AG09309 (cell line): ENCODE measurements around the gene BTBD2.

Source experiments
- DNase-seq: peaks from one replicate; pipeline ENCODE4 v3.0.0-alpha.2; 2010; ENCODE audit warnings: low read depth
- H3K4me3 ChIP-seq: 2 replicates; pipeline ENCODE4 v1.5.1; 2011; ENCODE audit warnings: mild to moderate bottlenecking, low read depth, low read length, moderate library complexity; ENCODE audit not compliant: control insufficient read depth
- CTCF ChIP-seq: IDR thresholded peaks from 2 replicates; pipeline ENCODE4 v1.5.1; 2011; ENCODE audit warnings: mild to moderate bottlenecking, low read depth, low read length, inconsistent platforms; ENCODE audit not compliant: insufficient read depth, control insufficient read depth; ENCODE audit errors: missing control alignments

BTBD2 gene

DNA sequence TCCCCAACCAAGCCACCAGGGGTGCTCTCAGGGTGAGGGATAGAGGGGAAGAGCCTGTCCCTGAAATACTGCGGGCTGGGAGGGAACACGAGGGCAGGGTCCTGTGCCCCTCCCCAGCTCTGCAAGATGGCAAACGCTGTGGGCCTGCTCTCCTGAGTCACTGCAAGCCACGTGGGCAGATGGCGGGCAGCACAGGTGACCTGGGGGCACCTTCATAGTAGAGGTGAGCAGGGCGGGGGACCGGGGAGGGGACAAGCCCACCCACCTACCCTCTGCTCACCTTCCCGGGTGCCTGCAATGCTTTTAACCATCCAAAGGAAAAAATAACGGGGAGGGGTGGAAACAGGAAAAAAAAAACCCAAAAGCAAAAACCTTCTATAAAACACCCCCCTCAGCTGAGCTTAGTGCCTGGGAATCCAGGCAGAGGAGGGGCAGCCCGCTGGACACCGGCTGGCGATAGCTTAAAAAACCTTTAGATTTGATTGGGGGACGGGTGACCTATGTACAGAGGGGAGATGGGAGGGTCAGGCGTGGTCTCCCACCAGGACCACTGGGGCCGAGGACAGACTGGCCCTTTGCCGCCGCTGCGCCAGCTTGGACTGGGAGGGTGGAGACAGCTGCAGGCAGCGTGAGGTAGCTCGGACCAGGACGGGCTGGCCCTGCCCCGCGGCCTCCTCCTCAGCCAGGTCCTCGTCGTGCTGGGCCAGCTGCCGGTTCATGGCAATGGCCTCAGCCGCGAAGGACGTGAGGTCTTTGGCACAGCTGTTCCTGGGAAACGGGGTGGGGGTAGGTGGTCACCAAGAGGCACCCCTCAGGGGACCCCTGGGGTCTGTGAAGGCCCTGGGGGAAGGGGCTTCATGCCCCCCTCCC is 23.8 kb upstream of the BTBD2 start:
- DNase-seq: no peak
- TF ChIP-seq CTCF: no peak
- H3K4me3 ChIP-seq: no peak overlapping the region

GRCh38 chr19:2038284-2039088 is 23.0 kb upstream of the BTBD2 start:
- H3K4me3 ChIP-seq: no peak overlapping the region
- DNase-seq: no peak
- no peak for TF ChIP-seq CTCF

DNA sequence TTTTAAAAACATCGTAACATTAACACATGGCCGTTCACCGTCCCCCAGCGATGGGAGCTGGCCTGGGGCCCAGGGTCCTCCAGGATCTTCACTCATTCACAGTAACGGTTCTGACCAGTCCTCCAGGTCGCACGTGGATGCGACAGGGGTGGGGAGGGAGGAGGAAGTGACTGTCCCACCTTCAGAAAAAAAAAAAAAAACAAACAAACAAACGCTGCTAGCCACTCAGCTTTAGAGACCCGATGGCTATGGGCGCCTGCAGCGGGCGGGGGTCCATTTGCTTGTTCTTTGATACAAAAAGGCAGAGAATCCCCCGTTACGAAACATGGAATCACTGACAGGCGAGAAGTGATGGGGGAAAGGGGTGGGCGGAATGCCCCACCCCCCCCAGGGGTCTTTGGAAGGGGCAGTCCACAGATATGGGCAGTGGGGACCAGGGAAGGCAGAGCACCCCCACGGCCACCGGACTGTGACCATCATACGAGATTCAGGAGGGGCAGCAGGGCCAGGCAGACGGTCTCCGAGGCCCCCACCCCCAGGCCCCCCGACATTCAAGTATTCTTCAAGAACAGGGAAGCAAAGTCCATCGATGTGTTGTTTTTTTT is 22.2 kb upstream of the BTBD2 start:
- no peak for DNase-seq
- H3K4me3 ChIP-seq: no peak overlapping the region
- TF ChIP-seq CTCF: no peak

DNA sequence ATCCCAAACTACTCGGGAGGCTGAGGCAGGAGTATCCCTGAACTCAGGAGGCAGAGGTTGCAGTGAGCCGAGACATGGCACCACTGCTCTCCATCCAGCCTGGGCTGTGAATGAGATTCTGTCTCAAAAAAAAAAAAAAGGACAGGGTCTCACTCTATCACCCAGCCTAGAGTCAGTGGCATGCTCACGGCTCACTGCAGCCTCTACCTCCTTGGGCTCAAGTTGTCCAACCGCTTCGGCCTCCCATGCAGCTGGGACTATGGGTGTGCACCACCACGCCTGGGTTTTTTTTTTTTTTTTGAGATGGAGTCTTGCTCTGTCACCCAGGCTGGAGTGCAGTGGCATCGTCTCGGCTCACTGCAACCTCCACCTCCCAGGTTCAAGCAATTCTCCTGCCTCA is 20.9 kb upstream of the BTBD2 start:
- no peak for DNase-seq
- no peak overlapping the region for H3K4me3 ChIP-seq
- no peak for TF ChIP-seq CTCF

- no peak for DNase-seq
These were observed 20.1 kb upstream of the BTBD2 start for GRCh38 chr19:2035590-2035991.

More at GRCh38 chr19:2035590-2035991, 20.1 kb upstream of the BTBD2 start:
- H3K4me3 ChIP-seq: no peak overlapping the region
- no peak for TF ChIP-seq CTCF
